ENCODE results near the gene TMEM185A.
"Not testable (repeated sequence)": the region's sequence is repeated elsewhere in the genome, so short reads cannot be mapped to it uniquely, and the experiment has no call there.

DNA sequence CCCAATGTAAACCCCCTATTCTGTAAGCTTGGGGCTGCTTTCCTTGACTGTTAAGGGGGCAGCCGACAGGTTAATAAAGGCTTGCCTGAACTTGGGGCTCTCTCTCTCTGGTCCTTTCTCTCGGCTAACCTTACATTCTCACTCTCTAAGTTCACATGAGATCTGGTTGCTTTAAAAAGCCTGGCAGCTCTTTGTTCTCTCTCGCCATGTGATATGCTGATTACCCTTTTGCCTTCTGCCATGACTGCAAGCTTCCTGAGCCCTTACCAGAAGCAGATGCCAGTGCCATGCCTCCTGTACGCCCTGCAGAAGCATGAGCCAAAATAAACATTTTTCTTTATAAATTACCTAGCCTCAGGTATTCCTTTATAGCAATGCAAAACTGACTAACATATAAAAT is 76.3 kb downstream of the TMEM185A start:
- TF ChIP-seq, protein P1, sequence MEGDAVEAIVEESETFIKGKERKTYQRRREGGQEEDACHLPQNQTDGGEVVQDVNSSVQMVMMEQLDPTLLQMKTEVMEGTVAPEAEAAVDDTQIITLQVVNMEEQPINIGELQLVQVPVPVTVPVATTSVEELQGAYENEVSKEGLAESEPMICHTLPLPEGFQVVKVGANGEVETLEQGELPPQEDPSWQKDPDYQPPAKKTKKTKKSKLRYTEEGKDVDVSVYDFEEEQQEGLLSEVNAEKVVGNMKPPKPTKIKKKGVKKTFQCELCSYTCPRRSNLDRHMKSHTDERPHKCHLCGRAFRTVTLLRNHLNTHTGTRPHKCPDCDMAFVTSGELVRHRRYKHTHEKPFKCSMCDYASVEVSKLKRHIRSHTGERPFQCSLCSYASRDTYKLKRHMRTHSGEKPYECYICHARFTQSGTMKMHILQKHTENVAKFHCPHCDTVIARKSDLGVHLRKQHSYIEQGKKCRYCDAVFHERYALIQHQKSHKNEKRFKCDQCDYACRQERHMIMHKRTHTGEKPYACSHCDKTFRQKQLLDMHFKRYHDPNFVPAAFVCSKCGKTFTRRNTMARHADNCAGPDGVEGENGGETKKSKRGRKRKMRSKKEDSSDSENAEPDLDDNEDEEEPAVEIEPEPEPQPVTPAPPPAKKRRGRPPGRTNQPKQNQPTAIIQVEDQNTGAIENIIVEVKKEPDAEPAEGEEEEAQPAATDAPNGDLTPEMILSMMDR (conservative IDR thresholded peaks at IDR 0.05 in 1 of 2, IDR thresholded peaks at IDR 0.05 in 1 of 2; ENCODE audit: extremely low read depth in 1 of 2, insufficient read depth in 1 of 2, low read depth in 1 of 2, low read length in 2 of 2): not testable (repeated sequence)
- TF ChIP-seq EZH2 (IDR thresholded peaks at IDR 0.05; ENCODE audit: borderline replicate concordance, low read length): not testable (repeated sequence)

Data from mammary epithelial cell (primary cell).